K562 (cell line): ENCODE measurements around the gene SYNGR3. TPM values are rescaled to one million over a fixed set of nuclear protein-coding genes. Genes with fewer than 3 reads are reported as not detected.
A peak's percentile ranks its signal among the peaks of the same experiment; 100 is the strongest.

Experiments used
- BCLAF1 ChIP-seq, 2 experiments: fragments of 450-650 bp in 1 of 2; IDR thresholded peaks; 2 replicates each; pipeline ENCODE4 v1.6.1; 2011 to 2017; ENCODE audit warnings: low read depth in 2 of 2, antibody characterized with exemption in 1 of 2, borderline replicate concordance in 1 of 2, low read length in 1 of 2, mild to moderate bottlenecking in 1 of 2, mixed read lengths in 1 of 2; ENCODE audit not compliant: control insufficient read depth in 1 of 2
- BRD4 ChIP-seq: fragments of 200-600 bp; sonication (generic); IDR thresholded peaks from 2 replicates; pipeline ENCODE4 v1.6.1; 2017; ENCODE audit warnings: inconsistent platforms
- CREB1 ChIP-seq, 2 experiments: sonication (generic) in 1 of 2; formaldehyde crosslinking in 1 of 2; IDR thresholded peaks; 2 replicates each; pipeline versions ENCODE4 v1.6.1 to v1.8.0; 2012 to 2022; ENCODE audit warnings: inconsistent platforms in 1 of 2, mild to moderate bottlenecking in 1 of 2, missing genetic modification reagents in 1 of 2, moderate library complexity in 1 of 2
- E2F4 ChIP-seq: sonication (generic); formaldehyde crosslinking; IDR thresholded peaks from 2 replicates; pipeline ENCODE4 v1.8.0; 2022; ENCODE audit warnings: mild to moderate bottlenecking, low read depth, missing genetic modification reagents
- GABPB1 ChIP-seq: sonication (generic); formaldehyde crosslinking; IDR thresholded peaks from 2 replicates; pipeline ENCODE4 v1.8.0; 2022; ENCODE audit warnings: mild to moderate bottlenecking, missing genetic modification reagents
- RBM15 ChIP-seq: fragments of 200-400 bp; formaldehyde crosslinking; IDR thresholded peaks from 2 replicates; pipeline ENCODE4 v1.6.1; 2018; ENCODE audit warnings: mild to moderate bottlenecking, low read length, moderate library complexity; ENCODE audit not compliant: insufficient read depth
- TFAM ChIP-seq: fragments of 250-450 bp; sonication (Bioruptor Pico); conservative IDR thresholded peaks from 2 replicates; pipeline ENCODE4 v1.5.0; 2021; ENCODE audit warnings: mild to moderate bottlenecking, moderate library complexity
- ZNF586 ChIP-seq: fragments of 450-650 bp; formaldehyde crosslinking; conservative IDR thresholded peaks from 2 replicates; pipeline ENCODE4 v1.4.0; 2020; ENCODE audit warnings: mild to moderate bottlenecking, moderate library complexity
- ZNF76 ChIP-seq: fragments of 250-450 bp; sonication (Bioruptor Pico); IDR thresholded peaks from 2 replicates; pipeline ENCODE4 v1.4.0; 2020; ENCODE audit warnings: mild to moderate bottlenecking, moderate library complexity, borderline replicate concordance
- polyA plus RNA-seq, 8 experiments: library from polyadenylated mRNA; depleted of rRNA in 4 of 8; stranded (reverse) in 5 of 8; unstranded in 3 of 8; fragments of >200 nt; fragmentation: Nextera tagmentation in 2 of 8; fragmentation: Illumina TruSeq in 1 of 8; extraction: Ambion mirVana in 2 of 8; extraction: Trizol in 1 of 8; gene quantifications; 2 replicates each; pipeline versions ENCODE4 v1.2.1 to v1.2.3, GENCODE V29; 2011 to 2014; ENCODE audit warnings: inconsistent platforms in 1 of 8, missing spikeins in 1 of 8
- total RNA-seq, 7 experiments: library from RNA; depleted of rRNA in 6 of 7; stranded (reverse); fragments of >200 nt in 6 of 7; fragmentation: Illumina TruSeq in 2 of 7; extraction: Trizol in 2 of 7; gene quantifications; 2 replicates each; pipeline versions ENCODE4 v1.2.1 to v1.2.3, GENCODE V29; 2011 to 2021; ENCODE audit warnings: low replicate concordance in 1 of 7
- TF ChIP-seq, protein P1 (sequence below): sonication (generic); formaldehyde crosslinking; IDR thresholded peaks from 2 replicates; pipeline ENCODE4 v1.8.0; 2023; ENCODE audit warnings: mild to moderate bottlenecking, missing genetic modification reagents
- TF ChIP-seq, protein P2 (sequence below): sonication (generic); formaldehyde crosslinking; IDR thresholded peaks from 2 replicates; pipeline ENCODE4 v1.8.1; 2023; ENCODE audit warnings: mild to moderate bottlenecking, missing genetic modification reagents
- TF ChIP-seq, protein P3 (sequence below): fragments of 450-650 bp; IDR thresholded peaks from one replicate; pipeline ENCODE4 v1.6.1; 2018; ENCODE audit warnings: mild to moderate bottlenecking, moderate library complexity; ENCODE audit not compliant: partially characterized antibody

SYNGR3 gene
- total and polyA plus RNA-seq, 9 of the 15 experiments (the other 6 are each of a cell fraction or from before 2014, with no cell fraction given): 3.7 to 69.2 (median 36.3) TPM

DNA sequence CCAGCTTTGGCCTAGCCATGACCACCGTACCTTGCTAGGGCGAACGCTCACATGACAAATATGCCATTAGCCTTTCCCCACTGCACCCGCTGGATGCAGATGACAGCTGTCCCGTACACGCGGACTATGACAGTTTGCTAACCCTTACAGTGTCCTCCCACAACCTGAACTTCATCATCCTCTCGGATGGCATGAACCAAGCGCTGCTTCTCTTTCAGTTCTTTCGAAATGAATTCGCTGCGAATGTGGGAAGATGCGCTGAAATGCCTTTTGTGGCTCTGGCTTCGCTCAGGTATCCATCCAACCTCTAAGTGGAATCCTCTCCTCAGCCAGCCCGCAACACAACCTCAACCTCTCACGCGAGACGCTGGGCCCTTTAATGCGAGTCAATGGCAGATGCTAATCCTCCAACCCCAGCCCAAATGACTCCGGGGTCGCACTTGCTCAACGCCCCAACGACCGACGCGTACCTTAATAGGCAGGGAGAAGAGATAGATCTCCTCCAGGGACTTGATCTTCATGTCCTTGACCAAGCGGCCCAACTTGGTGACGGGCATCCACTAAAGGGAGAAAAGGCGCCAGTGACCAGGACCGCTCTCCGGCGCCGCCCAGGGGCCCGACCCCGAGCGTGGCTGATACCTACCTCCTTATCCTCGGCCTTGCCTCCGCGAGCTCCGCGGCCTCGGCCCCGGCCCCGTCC, 25.8 kb upstream of the SYNGR3 start (continued):
- TF ChIP-seq, protein P1, sequence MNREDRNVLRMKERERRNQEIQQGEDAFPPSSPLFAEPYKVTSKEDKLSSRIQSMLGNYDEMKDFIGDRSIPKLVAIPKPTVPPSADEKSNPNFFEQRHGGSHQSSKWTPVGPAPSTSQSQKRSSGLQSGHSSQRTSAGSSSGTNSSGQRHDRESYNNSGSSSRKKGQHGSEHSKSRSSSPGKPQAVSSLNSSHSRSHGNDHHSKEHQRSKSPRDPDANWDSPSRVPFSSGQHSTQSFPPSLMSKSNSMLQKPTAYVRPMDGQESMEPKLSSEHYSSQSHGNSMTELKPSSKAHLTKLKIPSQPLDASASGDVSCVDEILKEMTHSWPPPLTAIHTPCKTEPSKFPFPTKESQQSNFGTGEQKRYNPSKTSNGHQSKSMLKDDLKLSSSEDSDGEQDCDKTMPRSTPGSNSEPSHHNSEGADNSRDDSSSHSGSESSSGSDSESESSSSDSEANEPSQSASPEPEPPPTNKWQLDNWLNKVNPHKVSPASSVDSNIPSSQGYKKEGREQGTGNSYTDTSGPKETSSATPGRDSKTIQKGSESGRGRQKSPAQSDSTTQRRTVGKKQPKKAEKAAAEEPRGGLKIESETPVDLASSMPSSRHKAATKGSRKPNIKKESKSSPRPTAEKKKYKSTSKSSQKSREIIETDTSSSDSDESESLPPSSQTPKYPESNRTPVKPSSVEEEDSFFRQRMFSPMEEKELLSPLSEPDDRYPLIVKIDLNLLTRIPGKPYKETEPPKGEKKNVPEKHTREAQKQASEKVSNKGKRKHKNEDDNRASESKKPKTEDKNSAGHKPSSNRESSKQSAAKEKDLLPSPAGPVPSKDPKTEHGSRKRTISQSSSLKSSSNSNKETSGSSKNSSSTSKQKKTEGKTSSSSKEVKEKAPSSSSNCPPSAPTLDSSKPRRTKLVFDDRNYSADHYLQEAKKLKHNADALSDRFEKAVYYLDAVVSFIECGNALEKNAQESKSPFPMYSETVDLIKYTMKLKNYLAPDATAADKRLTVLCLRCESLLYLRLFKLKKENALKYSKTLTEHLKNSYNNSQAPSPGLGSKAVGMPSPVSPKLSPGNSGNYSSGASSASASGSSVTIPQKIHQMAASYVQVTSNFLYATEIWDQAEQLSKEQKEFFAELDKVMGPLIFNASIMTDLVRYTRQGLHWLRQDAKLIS: no peak; the same call in none of the 2 replicates
- TF ChIP-seq, protein P2, sequence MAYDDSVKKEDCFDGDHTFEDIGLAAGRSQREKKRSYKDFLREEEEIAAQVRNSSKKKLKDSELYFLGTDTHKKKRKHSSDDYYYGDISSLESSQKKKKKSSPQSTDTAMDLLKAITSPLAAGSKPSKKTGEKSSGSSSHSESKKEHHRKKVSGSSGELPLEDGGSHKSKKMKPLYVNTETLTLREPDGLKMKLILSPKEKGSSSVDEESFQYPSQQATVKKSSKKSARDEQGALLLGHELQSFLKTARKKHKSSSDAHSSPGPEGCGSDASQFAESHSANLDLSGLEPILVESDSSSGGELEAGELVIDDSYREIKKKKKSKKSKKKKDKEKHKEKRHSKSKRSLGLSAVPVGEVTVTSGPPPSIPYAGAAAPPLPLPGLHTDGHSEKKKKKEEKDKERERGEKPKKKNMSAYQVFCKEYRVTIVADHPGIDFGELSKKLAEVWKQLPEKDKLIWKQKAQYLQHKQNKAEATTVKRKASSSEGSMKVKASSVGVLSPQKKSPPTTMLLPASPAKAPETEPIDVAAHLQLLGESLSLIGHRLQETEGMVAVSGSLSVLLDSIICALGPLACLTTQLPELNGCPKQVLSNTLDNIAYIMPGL (CRISPR knock-in tag): peak; percentile 71; the same call in 1 of the 2 replicates
- TF ChIP-seq E2F4 (CRISPR knock-in tag) (no peak), BRD4 (0 out of 2 replicates have a peak, but pooled peaks have one; percentile 68), CREB1 (IDR thresholded peaks at IDR 0.05) (no peak), CREB1 (CRISPR knock-in tag; IDR thresholded peaks at IDR 0.05) (no peak), ZNF586 (no peak), BCLAF1 (IDR thresholded peaks at IDR 0.05; ENCODE audit: borderline replicate concordance in 1 of 2, control insufficient read depth in 1 of 2, low read depth in 2 of 2, low read length in 1 of 2) (0 out of 4 replicates have a peak, but pooled peaks of 1 of the 2 experiments have one; percentile 20), ZNF76 (CRISPR knock-in tag) (no peak), GABPB1 (CRISPR knock-in tag) (no peak), TFAM (CRISPR knock-in tag) (no peak), RBM15 (no peak)
- TF ChIP-seq, protein P3, sequence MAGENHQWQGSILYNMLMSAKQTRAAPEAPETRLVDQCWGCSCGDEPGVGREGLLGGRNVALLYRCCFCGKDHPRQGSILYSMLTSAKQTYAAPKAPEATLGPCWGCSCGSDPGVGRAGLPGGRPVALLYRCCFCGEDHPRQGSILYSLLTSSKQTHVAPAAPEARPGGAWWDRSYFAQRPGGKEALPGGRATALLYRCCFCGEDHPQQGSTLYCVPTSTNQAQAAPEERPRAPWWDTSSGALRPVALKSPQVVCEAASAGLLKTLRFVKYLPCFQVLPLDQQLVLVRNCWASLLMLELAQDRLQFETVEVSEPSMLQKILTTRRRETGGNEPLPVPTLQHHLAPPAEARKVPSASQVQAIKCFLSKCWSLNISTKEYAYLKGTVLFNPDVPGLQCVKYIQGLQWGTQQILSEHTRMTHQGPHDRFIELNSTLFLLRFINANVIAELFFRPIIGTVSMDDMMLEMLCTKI: no peak
